T-helper 2 cell treated with Interferon-gamma antibody and Interleukin-4, amounts not matched to agents 5 μg/mL and 100 μg/mL, for 36 hours (primary cell): ENCODE results near the gene DUS3L.
"Not testable (repeated sequence)": the region's sequence is repeated elsewhere in the genome, so short reads cannot be mapped to it uniquely, and the experiment has no call there.

Experiments used
- DNase-seq: peaks from one replicate; pipeline ENCODE4 v3.0.0; 2021; ENCODE audit warnings: low spot score
- H3K27ac Mint-ChIP-seq: one replicate; pipeline ENCODE4 v1.8.0; 2021; ENCODE audit warnings: mild to moderate bottlenecking, mixed read lengths
- H3K27me3 Mint-ChIP-seq: one replicate; pipeline ENCODE4 v1.8.0; 2021; ENCODE audit warnings: low read depth, mixed read lengths
- H3K36me3 Mint-ChIP-seq: one replicate; pipeline ENCODE4 v1.8.0; 2021; ENCODE audit warnings: low read depth, mixed read lengths
- H3K4me1 Mint-ChIP-seq: one replicate; pipeline ENCODE4 v1.8.0; 2021; ENCODE audit warnings: low read depth, mixed read lengths
- H3K4me3 Mint-ChIP-seq: one replicate; pipeline ENCODE4 v1.8.0; 2022; ENCODE audit warnings: mild to moderate bottlenecking, moderate library complexity, mixed read lengths
- H3K9me3 Mint-ChIP-seq: one replicate; pipeline ENCODE4 v1.8.0; 2021; ENCODE audit warnings: mixed read lengths

DUS3L gene

GRCh38 chr19:5782945-5783919 is 7.7 kb downstream of the DUS3L start:
- Mint-ChIP-seq H3K9me3 (no peaks in the 10 kb centered on the region), H3K4me1 (no peaks in the 10 kb centered on the region), H3K36me3 (peaks cover 15% of the 10 kb centered on the region), H3K27ac (no peak overlapping the region), H3K4me3 (no peak overlapping the region), H3K27me3 (no peaks in the 10 kb centered on the region)
- DNase-seq: no peak

DNA sequence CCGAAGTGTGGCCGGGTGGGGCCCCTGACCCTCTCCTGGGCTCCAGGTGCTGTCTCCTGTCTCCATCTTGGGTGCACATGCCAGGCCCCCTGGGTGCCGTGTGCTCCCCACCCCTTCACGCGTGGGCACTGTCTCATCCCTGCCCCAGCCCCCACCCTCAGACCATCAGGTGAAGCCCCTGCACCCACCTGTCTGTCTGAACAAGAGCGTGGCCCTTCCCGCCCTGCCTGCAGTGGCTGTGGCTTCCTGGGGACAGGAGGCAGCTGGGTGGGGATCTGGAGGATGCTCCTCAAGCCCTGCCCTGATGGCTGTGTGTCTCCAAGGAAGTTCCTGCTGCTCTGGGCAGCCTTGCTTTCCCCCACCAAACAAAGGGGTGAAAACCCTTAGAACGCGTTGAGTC is 8.6 kb downstream of the DUS3L start:
- H3K9me3 Mint-ChIP-seq: no peaks in the 10 kb centered on the region
- no peaks in the 10 kb centered on the region for H3K4me1 Mint-ChIP-seq
- peaks cover 11% of the 10 kb centered on the region for H3K36me3 Mint-ChIP-seq
- H3K27ac Mint-ChIP-seq: no peak overlapping the region
- H3K4me3 Mint-ChIP-seq: no peak overlapping the region
- no peak for DNase-seq
- no peaks in the 10 kb centered on the region for H3K27me3 Mint-ChIP-seq

DNA sequence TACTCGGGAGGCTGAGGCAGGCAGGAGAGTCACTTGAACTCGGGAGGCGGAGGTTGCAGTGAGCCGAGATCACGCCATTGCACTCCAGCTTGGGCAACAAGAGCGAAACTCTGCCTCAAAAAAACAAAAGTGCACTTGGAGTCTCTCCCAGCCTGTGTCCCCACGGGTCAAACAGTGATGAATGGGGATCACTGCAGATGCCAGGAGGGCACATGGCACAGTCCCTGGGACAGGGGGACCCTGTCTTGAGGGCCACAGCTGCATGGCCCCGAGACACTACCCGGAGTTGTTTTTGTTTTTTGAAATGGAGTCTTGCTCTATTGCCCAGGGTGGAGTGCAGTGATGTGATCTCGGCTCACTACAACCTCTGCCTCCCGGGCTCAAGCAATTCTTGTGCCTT is 10.0 kb downstream of the DUS3L start:
- H3K27me3 Mint-ChIP-seq, H3K4me3 Mint-ChIP-seq, H3K27ac Mint-ChIP-seq, DNase-seq, H3K9me3 Mint-ChIP-seq, H3K4me1 Mint-ChIP-seq, H3K36me3 Mint-ChIP-seq: not testable (repeated sequence)

GRCh38 chr19:5778402-5778801 is 12.6 kb downstream of the DUS3L start:
- no peak for DNase-seq
- Mint-ChIP-seq H3K36me3 (no peaks in the 10 kb centered on the region), H3K9me3 (no peaks in the 10 kb centered on the region), H3K4me3 (no peak overlapping the region), H3K27me3 (no peaks in the 10 kb centered on the region), H3K27ac (no peak overlapping the region), H3K4me1 (no peaks in the 10 kb centered on the region)

DNA sequence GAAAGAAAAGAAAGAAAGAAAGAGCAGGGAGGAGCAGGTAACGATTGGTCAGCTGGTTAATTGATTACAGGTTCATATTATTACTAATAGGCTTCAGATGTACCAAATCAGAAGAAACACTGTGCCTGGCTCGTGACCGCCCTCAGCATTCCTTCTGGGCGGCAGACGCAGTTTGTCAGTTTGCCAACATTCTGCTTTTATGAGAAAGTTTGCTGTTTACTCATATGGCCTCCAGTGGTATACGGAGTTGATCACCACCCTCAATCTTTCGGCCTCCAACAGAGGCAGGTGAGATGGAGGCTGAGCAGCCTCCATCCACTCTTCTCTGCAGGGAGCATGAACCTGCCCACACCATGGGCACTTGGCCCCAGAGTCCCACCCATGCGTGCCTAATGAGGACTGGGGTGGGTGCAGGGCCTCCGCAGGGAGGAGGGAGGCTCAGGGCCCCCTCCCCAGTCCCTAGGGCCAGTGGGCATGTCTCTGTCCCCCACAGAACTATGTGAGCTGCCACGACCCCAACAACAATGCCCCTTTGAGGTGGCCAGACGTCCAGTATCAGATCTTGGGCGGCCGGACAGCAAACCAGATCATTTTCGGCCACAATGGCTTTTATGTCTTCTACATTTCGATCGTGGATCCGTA is 15.2 kb downstream of the DUS3L start:
- no peaks in the 10 kb centered on the region for H3K4me1 Mint-ChIP-seq
- H3K4me3 Mint-ChIP-seq: no peak overlapping the region
- DNase-seq: no peak

DNA sequence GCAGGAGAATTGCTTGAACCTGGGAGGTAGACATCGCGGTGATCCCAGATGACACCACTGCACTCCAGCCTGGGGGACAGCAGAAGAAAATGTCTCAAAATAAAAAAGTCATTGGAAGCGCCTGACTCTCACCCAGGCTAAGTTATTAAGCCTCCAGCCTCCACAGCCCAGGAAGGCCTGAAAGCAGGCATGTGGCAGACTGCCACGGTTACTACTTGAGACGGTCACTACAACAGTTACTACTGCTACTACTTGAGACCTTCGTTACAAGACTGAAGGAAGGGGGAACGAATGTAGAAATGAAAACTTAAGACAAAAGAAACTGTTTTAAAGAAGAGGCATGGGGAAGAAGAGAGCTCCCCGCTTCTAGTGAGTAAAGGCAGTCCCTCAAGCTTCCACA is 16.0 kb downstream of the DUS3L start:
- DNase-seq: no peak

More for the DNA sequence above, 15.2 kb downstream of the DUS3L start:
- no peak overlapping the region for H3K27ac Mint-ChIP-seq
- no peaks in the 10 kb centered on the region for H3K27me3 Mint-ChIP-seq
- no peaks in the 10 kb centered on the region for H3K36me3 Mint-ChIP-seq
- no peaks in the 10 kb centered on the region for H3K9me3 Mint-ChIP-seq

DNA sequence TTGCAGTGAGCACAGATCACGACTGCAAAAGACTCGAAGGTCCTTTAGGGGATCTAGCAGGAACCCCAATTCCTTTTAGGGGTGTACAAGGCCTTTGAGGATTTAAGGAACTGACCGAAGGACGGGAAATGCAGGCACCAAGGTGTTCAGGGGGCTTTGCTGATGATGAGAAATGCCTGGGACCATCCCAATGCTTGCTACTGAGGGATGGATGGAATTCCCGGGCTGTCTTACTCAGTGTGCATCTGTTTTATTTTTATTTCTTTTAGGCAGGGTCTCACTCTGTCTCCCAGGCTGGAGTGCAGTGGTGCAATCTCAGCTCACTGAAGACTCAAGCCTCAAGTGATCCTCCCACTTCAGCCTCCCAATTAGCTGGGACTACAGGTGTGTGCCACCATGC is 17.7 kb downstream of the DUS3L start:
- Mint-ChIP-seq H3K9me3 (no peaks in the 10 kb centered on the region), H3K27me3 (no peaks in the 10 kb centered on the region), H3K4me3 (no peak overlapping the region), H3K36me3 (no peaks in the 10 kb centered on the region), H3K4me1 (no peaks in the 10 kb centered on the region), H3K27ac (no peak overlapping the region)
- no peak for DNase-seq

More for the DNA sequence above, 16.0 kb downstream of the DUS3L start:
- H3K27me3 Mint-ChIP-seq: no peaks in the 10 kb centered on the region
- no peak overlapping the region for H3K4me3 Mint-ChIP-seq
- H3K4me1 Mint-ChIP-seq: no peaks in the 10 kb centered on the region
- no peak overlapping the region for H3K27ac Mint-ChIP-seq
- no peaks in the 10 kb centered on the region for H3K9me3 Mint-ChIP-seq
- H3K36me3 Mint-ChIP-seq: no peaks in the 10 kb centered on the region

DNA sequence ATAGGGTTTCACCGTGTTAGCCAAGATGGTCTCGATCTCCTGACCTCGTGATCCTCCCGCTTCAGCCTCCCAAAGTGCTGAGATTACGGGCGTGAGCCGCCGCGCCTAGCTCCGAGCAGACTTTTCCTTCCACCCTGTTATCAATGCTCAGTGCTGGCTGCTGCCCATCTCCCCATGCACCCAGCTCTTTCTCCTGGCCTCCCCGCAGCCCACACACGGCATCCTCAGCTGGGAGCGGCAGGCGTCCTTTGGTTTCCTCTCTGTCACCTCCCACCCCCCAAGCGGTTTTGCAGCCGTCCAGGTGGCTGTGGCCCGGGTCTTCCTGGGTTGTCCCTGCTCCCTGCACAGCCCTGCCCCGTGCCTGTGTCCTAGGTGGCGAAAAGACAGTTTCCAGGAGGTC is 18.5 kb downstream of the DUS3L start:
- no peaks in the 10 kb centered on the region for H3K4me1 Mint-ChIP-seq
- H3K9me3 Mint-ChIP-seq: no peaks in the 10 kb centered on the region
- no peak overlapping the region for H3K27ac Mint-ChIP-seq
- H3K4me3 Mint-ChIP-seq: no peak overlapping the region
- H3K36me3 Mint-ChIP-seq: no peaks in the 10 kb centered on the region
- no peaks in the 10 kb centered on the region for H3K27me3 Mint-ChIP-seq
- DNase-seq: no peak

GRCh38 chr19:5767949-5768348 is 23.0 kb downstream of the DUS3L start:
- Mint-ChIP-seq H3K9me3 (no peaks in the 10 kb centered on the region), H3K4me3 (no peak overlapping the region), H3K27me3 (no peaks in the 10 kb centered on the region), H3K36me3 (no peaks in the 10 kb centered on the region), H3K4me1 (no peaks in the 10 kb centered on the region), H3K27ac (no peak overlapping the region)
- DNase-seq: no peak

GRCh38 chr19:5765220-5765619 is 25.7 kb downstream of the DUS3L start:
- Mint-ChIP-seq H3K36me3 (no peaks in the 10 kb centered on the region), H3K4me1 (no peaks in the 10 kb centered on the region), H3K27ac (no peak overlapping the region)

DNA sequence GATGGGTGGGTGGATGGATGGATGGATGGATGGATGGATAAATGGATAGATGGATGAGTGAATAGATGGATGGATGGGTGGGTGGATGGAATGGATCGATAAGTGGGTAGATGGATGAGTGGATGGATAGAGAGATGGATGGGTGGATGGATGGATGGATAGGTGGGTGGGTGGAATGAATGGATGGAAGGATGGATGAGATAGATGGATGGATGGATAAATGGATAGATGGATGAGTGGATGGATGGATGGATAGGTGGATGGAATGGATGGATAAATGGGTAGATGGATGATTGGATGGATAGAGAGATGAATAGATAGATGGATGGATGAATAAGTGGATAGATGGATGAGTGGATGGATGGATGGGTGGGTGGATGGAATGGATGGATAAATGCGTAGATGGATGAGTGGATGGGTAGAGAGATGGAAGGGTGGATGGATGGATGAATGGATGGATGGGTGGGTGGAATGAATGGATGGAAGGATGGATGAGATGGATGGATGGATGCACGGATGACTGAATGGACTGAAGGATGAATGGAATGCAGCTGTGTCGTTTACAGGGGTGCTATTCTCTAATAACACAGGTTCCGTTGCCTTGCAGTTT is 28.2 kb downstream of the DUS3L start:
- DNase-seq: no peak
- Mint-ChIP-seq H3K36me3 (no peaks in the 10 kb centered on the region), H3K27me3 (no peaks in the 10 kb centered on the region), H3K4me1 (no peaks in the 10 kb centered on the region), H3K4me3 (no peak overlapping the region), H3K9me3 (no peaks in the 10 kb centered on the region), H3K27ac (no peak overlapping the region)

More at GRCh38 chr19:5765220-5765619, 25.7 kb downstream of the DUS3L start:
- no peaks in the 10 kb centered on the region for H3K27me3 Mint-ChIP-seq
- H3K9me3 Mint-ChIP-seq: no peaks in the 10 kb centered on the region
- no peak overlapping the region for H3K4me3 Mint-ChIP-seq
- no peak for DNase-seq

DNA sequence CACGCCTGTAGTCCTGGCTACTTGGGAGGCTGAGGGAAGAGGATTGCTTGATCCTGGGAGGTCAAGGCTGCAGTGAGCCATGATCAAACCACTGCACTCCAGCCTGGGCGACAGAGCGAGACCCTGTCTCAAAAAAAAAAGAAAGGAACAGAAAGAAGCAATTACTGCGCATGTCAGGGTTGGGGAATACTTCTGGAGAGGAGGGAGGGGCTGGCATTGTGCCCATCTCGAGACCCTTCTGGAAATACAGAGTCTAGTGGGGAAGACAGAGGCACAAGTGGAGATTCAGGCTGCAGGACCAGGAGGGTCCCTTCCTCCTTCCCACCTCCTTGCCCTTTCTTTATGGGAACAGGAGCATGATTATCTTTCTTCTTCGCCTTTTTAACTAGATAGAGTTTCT is 37.2 kb downstream of the DUS3L start:
- Mint-ChIP-seq H3K27ac (no peak overlapping the region), H3K4me1 (no peaks in the 10 kb centered on the region), H3K36me3 (no peaks in the 10 kb centered on the region), H3K27me3 (no peaks in the 10 kb centered on the region), H3K4me3 (no peak overlapping the region), H3K9me3 (no peaks in the 10 kb centered on the region)
- no peak for DNase-seq

GRCh38 chr19:5751709-5752108 is 39.3 kb downstream of the DUS3L start:
- no peak overlapping the region for H3K27ac Mint-ChIP-seq
- H3K4me3 Mint-ChIP-seq: no peak overlapping the region
- no peaks in the 10 kb centered on the region for H3K36me3 Mint-ChIP-seq
- no peak for DNase-seq
- no peaks in the 10 kb centered on the region for H3K9me3 Mint-ChIP-seq
- H3K4me1 Mint-ChIP-seq: no peaks in the 10 kb centered on the region
- H3K27me3 Mint-ChIP-seq: no peaks in the 10 kb centered on the region

DNA sequence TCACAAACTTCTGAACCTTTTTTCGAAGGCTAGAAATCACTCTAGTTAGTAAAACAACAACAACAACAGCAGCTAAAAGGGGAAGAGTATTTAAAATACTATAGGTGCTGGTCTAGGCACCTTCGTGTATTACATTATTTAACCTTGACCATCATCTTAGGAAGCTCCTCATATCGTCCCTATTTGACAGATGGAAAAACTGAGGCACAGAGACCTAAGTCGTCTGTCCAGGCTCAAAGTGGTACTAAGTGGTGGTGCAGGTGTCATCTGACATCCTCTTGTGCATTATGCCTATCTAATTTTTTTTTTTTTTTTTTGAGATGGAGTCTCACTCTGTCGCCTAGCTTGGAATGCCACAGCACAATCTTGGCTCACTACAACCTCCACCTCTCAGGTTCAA is 41.5 kb downstream of the DUS3L start:
- Mint-ChIP-seq H3K4me1 (no peaks in the 10 kb centered on the region), H3K36me3 (no peaks in the 10 kb centered on the region), H3K4me3 (no peak overlapping the region), H3K27ac (no peak overlapping the region), H3K9me3 (no peaks in the 10 kb centered on the region), H3K27me3 (no peaks in the 10 kb centered on the region)
- DNase-seq: no peak
